Measurements from ENCODE around the gene PTPRN2.

DNA sequence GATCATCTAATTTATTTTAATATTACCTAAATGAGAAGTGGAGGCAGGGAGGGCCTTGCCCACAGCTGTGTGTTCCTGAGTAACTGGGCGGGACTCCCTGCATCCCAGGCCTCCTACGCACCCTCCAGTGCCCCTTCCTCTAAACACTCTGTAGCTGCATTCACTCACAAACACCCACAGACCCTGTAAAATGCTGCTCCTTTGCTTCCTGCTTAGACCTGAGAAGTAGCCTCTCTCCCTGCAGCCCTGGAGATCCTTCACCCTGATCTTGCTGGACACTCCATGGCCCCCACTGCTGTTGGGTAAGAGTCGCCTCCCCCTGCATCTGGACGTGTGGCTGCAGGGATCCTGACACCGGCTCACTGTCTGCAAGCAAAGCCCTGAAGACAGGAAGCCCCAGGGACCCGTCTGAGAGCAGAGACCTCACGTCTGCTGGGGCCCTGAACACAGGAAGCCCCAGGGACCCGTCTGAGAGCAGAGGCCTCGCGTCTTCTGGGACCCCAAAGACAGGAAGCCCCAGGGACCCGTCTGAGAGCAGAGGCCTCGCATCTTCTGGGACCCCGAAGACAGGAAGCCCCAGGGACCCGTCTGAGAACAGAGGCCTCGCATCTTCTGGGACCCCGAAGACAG, 661.0 kb downstream of the PTPRN2 start:
- TF ChIP-seq, protein P1, sequence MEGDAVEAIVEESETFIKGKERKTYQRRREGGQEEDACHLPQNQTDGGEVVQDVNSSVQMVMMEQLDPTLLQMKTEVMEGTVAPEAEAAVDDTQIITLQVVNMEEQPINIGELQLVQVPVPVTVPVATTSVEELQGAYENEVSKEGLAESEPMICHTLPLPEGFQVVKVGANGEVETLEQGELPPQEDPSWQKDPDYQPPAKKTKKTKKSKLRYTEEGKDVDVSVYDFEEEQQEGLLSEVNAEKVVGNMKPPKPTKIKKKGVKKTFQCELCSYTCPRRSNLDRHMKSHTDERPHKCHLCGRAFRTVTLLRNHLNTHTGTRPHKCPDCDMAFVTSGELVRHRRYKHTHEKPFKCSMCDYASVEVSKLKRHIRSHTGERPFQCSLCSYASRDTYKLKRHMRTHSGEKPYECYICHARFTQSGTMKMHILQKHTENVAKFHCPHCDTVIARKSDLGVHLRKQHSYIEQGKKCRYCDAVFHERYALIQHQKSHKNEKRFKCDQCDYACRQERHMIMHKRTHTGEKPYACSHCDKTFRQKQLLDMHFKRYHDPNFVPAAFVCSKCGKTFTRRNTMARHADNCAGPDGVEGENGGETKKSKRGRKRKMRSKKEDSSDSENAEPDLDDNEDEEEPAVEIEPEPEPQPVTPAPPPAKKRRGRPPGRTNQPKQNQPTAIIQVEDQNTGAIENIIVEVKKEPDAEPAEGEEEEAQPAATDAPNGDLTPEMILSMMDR (IDR thresholded peaks at IDR 0.05) = no peak
- TF ChIP-seq POLR2A (IDR thresholded peaks at IDR 0.05) = no peak
